ENCODE results near the gene NTSR2.

DNA sequence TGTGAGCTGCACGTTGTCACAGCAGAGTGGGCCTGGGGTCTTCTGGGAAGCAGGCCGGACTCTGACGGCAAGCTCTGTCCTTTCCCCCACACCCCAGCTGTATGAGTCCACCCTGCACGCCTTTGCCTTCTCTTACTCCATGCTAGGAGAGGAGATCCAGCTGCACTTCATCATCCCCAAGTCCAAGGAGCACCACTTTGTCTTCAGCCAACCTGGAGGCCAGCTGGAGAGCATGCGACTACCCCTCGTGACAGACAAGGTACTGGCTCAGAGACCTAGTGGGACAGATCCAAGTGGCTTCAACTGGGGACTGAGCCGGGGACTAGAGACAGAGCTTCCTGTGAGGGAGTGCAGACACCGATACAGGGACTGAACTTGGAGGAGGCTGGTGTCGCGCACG, 40.1 kb downstream of the NTSR2 start:
- TF ChIP-seq, protein P1, sequence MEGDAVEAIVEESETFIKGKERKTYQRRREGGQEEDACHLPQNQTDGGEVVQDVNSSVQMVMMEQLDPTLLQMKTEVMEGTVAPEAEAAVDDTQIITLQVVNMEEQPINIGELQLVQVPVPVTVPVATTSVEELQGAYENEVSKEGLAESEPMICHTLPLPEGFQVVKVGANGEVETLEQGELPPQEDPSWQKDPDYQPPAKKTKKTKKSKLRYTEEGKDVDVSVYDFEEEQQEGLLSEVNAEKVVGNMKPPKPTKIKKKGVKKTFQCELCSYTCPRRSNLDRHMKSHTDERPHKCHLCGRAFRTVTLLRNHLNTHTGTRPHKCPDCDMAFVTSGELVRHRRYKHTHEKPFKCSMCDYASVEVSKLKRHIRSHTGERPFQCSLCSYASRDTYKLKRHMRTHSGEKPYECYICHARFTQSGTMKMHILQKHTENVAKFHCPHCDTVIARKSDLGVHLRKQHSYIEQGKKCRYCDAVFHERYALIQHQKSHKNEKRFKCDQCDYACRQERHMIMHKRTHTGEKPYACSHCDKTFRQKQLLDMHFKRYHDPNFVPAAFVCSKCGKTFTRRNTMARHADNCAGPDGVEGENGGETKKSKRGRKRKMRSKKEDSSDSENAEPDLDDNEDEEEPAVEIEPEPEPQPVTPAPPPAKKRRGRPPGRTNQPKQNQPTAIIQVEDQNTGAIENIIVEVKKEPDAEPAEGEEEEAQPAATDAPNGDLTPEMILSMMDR (IDR thresholded peaks at IDR 0.05): no peak
- TF ChIP-seq POLR2A (IDR thresholded peaks at IDR 0.05): no peak

Measured in right lobe of liver (tissue), 4 donors.